Fibroblast of villous mesenchyme (primary cell): ENCODE data around the gene VMAC. TPM values are rescaled to one million over a fixed set of nuclear protein-coding genes. Genes with fewer than 3 reads are reported as not detected.

ENCODE experiments used
- DNase-seq: peaks from one replicate; pipeline ENCODE4 v3.0.0-alpha.2; 2010; ENCODE audit warnings: low read depth
- H3K4me3 ChIP-seq: 2 replicates; pipeline ENCODE4 v1.5.1; 2011; ENCODE audit warnings: low read depth, mild to moderate bottlenecking, low read length
- total RNA-seq: library from RNA; depleted of rRNA; stranded (reverse); fragments of >200 nt; gene quantifications from 2 replicates; pipeline ENCODE4 v1.2.3, GENCODE V29; 2012
- TF ChIP-seq, protein P1 (sequence below): IDR thresholded peaks from 2 replicates; pipeline ENCODE4 v1.5.1; 2012; ENCODE audit warnings: low read depth, mild to moderate bottlenecking, low read length; ENCODE audit not compliant: insufficient read depth

Gene VMAC
- total RNA-seq, 1 donor: 5.2 TPM

DNA sequence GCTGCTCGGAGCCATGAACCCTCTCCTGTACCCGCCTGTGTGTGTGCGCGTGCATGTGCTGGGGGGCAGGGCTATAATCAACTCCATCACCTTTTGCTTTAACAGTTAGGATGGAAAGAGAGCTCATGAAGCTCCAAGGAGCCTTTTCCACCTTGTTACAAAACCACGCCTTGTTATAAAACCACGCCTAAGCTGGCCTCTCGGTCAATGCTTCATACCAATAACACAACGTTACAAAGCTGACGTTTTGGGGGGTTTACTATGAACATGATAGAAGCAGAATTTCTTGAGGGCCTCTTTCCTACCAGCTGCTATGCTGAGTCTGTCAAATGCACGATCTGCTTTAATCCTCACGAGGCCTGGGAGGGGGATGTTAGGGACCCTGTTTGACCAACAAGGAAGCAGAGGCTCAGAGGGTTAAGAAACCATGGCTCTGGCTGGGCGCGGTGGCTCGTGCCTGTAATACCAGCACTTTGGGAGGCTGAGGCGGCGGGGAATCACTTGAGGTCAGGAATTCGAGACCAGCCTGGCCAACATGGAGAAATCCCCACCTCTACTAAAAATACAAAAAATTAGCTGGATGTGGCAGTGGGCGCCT, 21.3 kb downstream of the VMAC start:
- DNase-seq: no peak
- TF ChIP-seq, protein P1, sequence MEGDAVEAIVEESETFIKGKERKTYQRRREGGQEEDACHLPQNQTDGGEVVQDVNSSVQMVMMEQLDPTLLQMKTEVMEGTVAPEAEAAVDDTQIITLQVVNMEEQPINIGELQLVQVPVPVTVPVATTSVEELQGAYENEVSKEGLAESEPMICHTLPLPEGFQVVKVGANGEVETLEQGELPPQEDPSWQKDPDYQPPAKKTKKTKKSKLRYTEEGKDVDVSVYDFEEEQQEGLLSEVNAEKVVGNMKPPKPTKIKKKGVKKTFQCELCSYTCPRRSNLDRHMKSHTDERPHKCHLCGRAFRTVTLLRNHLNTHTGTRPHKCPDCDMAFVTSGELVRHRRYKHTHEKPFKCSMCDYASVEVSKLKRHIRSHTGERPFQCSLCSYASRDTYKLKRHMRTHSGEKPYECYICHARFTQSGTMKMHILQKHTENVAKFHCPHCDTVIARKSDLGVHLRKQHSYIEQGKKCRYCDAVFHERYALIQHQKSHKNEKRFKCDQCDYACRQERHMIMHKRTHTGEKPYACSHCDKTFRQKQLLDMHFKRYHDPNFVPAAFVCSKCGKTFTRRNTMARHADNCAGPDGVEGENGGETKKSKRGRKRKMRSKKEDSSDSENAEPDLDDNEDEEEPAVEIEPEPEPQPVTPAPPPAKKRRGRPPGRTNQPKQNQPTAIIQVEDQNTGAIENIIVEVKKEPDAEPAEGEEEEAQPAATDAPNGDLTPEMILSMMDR: no peak
- no peak overlapping the region for H3K4me3 ChIP-seq

DNA sequence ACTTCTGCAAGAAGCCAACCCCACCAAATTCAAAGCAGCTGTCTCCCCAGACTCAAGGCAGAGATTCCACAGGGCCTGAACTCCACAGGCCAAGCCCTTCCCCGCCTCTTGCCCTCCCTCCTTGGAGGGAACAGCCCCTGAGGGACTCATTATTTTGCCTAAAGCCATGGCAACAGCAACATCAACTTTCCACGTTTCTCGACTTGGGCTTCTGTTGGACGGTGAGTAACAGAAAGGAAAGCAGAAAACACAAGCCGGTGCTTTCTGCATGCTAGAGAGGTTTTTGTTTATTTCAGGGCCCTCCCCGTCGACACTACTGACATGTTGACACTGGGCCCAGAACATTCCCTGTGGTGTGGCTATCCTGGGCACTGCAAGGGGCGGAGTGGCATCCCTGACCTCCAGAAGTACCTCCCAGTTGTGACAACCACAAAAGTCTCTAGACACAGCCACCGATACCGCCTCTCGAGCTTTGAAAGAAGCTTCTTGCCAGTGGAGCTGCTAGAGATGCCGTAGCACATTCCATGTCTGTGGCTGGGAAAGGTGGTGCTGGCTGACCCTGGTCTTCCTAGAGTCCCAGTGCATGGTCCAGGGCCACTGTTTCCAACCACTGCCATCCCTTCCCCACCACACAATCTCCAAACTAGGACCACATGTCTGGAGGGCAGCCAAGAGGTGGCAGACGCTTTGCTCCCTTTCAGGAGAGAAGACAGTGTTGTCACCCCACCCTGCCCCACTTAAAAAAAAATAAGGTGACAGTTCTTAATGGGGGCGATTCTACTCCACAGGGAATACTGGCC, 22.2 kb downstream of the VMAC start:
- TF ChIP-seq, protein P1: no peak
- peak; percentile 84 for DNase-seq
- no peak overlapping the region for H3K4me3 ChIP-seq

DNA sequence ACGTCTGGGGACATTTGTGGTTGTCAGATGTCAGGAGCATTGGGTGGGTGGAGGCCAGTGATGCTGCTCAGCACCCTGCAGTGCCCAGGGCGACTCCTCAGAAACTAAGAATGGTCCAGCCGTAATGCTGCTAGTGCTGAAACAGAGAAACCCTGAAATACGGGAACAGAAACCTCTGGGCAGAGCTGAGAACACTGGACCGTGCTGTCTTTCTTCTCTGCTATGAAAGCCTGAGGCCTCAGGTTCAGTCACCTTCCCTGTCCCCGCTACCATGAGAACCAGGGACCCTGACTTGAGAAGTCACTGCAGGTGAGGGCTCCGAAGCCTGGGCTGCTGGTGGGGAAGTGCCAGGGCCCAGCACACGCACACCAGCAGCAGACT, 22.8 kb downstream of the VMAC start:
- no peak overlapping the region for H3K4me3 ChIP-seq
- TF ChIP-seq, protein P1: no peak
- no peak for DNase-seq

DNA sequence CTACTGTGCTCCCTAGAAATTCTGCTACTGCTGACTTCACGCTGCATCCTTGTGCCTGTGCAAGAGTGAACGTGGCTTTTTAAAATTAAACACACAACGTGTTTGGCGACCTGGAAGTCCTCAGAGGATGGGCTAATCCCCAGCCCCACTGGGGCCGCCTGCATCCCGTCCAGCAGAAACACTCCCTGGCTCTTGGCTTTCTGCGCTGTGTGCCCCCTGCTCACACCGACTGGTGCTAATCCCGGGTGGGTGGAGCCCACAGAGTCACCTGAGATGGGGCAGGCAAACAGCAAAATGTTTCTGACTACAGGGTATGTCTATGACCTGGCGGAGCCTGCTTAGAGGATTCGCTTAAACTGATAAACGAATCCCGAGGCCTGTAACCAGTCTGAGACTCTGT, 24.5 kb downstream of the VMAC start:
- H3K4me3 ChIP-seq: no peak overlapping the region
- DNase-seq: no peak

DNA sequence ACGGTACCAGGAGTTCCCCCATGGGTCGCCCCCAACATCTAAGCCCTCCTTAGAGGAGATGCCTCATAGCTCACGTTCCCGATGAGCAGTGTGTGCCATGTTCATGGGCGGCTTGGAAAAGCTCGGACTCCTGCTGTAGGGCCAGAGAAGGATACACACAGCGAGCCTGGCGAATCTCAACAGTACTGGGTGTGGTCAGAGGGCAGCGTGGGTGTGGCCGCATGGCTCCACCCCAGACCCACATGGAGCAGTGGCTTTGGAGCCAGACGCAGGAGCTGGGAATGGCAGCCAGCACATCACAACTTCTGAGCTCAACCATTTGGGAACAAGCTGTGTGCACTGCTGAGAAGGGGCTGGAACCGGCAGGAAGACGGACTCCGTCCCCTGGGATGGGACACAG, 25.0 kb downstream of the VMAC start:
- no peak overlapping the region for H3K4me3 ChIP-seq
- TF ChIP-seq, protein P1: no peak
- DNase-seq: no peak

More for the DNA sequence above, 24.5 kb downstream of the VMAC start:
- TF ChIP-seq, protein P1: no peak

DNA sequence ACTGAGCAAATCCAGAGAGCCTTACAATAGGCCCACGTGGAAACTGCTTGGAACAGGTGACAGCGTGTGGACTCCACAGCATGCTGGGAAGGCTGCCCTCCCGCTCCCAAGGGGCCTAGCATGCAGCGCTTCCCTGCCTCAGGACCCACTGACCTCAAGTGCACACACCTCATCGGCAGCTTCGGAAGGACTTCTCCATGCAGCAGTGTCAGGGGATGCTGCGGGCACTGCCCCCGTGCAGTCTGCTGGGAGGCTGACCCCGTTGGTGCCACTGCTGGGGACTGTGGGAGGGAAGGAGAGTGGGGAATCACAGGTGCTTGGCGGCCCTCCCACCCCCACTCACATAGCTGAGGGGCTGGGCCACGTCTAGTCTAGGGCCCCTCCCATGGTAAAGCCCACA, 26.6 kb downstream of the VMAC start:
- TF ChIP-seq, protein P1: no peak
- H3K4me3 ChIP-seq: no peak overlapping the region
- no peak for DNase-seq
